ENCODE measurements around the gene ENO3. TPM values are rescaled to one million over a fixed set of nuclear protein-coding genes. Genes with fewer than 3 reads are reported as not detected.

Gene ENO3
- total and polyA plus RNA-seq, 2 donors (not counting 3 experiments of a cell fraction or from before 2014, with no cell fraction given): 5.5 to 5.9 TPM

DNA sequence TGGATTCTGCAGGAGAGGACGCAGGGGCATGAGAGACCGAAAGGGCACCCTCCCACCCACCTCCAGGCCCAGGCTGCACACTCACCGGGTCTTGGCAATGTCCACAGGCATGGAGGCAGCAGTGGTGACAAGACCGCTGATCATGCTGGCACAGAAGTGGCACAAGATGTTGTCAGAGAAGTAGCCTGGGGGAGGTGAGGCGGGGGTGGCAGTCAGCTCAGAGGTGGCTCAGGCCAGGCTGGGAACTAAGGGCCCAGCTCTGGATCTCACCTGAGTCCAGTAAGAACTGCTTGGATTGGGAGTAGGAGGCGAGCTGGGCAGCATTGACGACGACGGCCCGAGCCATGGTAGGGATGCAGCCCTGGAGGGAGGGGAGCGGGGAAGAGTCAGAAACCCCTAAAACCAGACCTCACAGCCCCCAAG lies 12.8 kb upstream of the ENO3 start:
- FAIRE-seq (no peak), DNase-seq (ENCODE audit: low read depth, low spot score) (no peak)
- POLR2A ChIA-PET: no interaction called here
- CTCF ChIA-PET: interaction anchor here (3.3 kb wide), 1 partner anchor 29 kb away, joined by 44 read pairs; no protein-coding TSS in a partner anchor
- no peaks in the 10 kb centered on the region for H3K9me1 ChIP-seq (replicated peaks; ENCODE audit: control insufficient read depth, extremely low read depth, insufficient read depth, low read length)
- H2AFZ ChIP-seq (ENCODE audit: low read depth, low read length): no peak overlapping the region
- intact Hi-C loops (cut with micrococcal nuclease) (no loop called here), dilution Hi-C loops (cut with MboI; ENCODE audit: extremely low pct_ligation_motif_present, low sequenced_read_pairs) (no loop called here)
- no peak overlapping the region for H3K9ac ChIP-seq (replicated peaks; ENCODE audit: extremely low read depth, insufficient read depth, low read length)
- no peak overlapping the region for H3K4me2 ChIP-seq (ENCODE audit: insufficient read depth, low read length)
- H3K36me3 ChIP-seq (ENCODE audit: control insufficient read depth in 2 of 2, extremely low read depth in 1 of 2, insufficient read depth in 2 of 2, low read length in 2 of 2): peaks cover 4 to 25% of the 10 kb centered on the region in 2 experiments
- no peaks in the 10 kb centered on the region for H3K9me3 ChIP-seq (replicated peaks; ENCODE audit: control insufficient read depth, insufficient read depth, low read length)
- peaks cover 41% of the 10 kb centered on the region for H3K79me2 ChIP-seq (ENCODE audit: control insufficient read depth, insufficient read depth, low read length)
- no peak overlapping the region for H3K27ac ChIP-seq (ENCODE audit: insufficient read depth, low read depth, low read length)
- H3K27me3 ChIP-seq (ENCODE audit: control insufficient read depth in 2 of 2, insufficient read depth in 2 of 2, low read length in 2 of 2): no peaks in the 10 kb centered on the region
- H3K4me3 ChIP-seq (replicated peaks in 1 of 3; ENCODE audit: insufficient read depth in 1 of 3, low read depth in 1 of 3, low read length in 3 of 3): no peak overlapping the region
- TF ChIP-seq EZH2 (IDR thresholded peaks at IDR 0.05; ENCODE audit: borderline replicate concordance, low read depth, low read length, severe bottlenecking) (no peak), GATA2 (IDR thresholded peaks at IDR 0.05; ENCODE audit: insufficient read depth, insufficient read length, low read depth, low read length) (no peak), POLR2AphosphoS5 (IDR thresholded peaks at IDR 0.05; ENCODE audit: insufficient read depth, low read depth, low read length) (no peak), MYC (IDR thresholded peaks at IDR 0.05; ENCODE audit: low read depth, low read length) (no peak), POLR2A (IDR thresholded peaks at IDR 0.05; ENCODE audit: low read depth, low read length) (no peak), JUN (IDR thresholded peaks at IDR 0.05; ENCODE audit: borderline replicate concordance, insufficient read depth, insufficient read length, low read depth) (no peak), FOS (IDR thresholded peaks at IDR 0.05; ENCODE audit: borderline replicate concordance, insufficient read depth, low read length) (no peak)
- TF ChIP-seq, protein P1, sequence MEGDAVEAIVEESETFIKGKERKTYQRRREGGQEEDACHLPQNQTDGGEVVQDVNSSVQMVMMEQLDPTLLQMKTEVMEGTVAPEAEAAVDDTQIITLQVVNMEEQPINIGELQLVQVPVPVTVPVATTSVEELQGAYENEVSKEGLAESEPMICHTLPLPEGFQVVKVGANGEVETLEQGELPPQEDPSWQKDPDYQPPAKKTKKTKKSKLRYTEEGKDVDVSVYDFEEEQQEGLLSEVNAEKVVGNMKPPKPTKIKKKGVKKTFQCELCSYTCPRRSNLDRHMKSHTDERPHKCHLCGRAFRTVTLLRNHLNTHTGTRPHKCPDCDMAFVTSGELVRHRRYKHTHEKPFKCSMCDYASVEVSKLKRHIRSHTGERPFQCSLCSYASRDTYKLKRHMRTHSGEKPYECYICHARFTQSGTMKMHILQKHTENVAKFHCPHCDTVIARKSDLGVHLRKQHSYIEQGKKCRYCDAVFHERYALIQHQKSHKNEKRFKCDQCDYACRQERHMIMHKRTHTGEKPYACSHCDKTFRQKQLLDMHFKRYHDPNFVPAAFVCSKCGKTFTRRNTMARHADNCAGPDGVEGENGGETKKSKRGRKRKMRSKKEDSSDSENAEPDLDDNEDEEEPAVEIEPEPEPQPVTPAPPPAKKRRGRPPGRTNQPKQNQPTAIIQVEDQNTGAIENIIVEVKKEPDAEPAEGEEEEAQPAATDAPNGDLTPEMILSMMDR (IDR thresholded peaks at IDR 0.05; ENCODE audit: extremely low read depth in 1 of 2, insufficient read depth in 1 of 2, low read depth in 1 of 2, low read length in 2 of 2): no peak
- TF ChIP-seq, protein P2, sequence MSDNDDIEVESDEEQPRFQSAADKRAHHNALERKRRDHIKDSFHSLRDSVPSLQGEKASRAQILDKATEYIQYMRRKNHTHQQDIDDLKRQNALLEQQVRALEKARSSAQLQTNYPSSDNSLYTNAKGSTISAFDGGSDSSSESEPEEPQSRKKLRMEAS (IDR thresholded peaks at IDR 0.05; ENCODE audit: insufficient read depth, insufficient read length): no peak
- H4K20me1 ChIP-seq (replicated peaks; ENCODE audit: control insufficient read depth, extremely low read depth, insufficient read depth, low read length): no peaks in the 10 kb centered on the region
- H3K4me1 ChIP-seq (ENCODE audit: control insufficient read depth, extremely low read depth, insufficient read depth, low read length): peaks cover 23% of the 10 kb centered on the region
- no TSS peak for BruUV-seq (replicated peaks)

Measured in endothelial cell of umbilical vein (primary cell).